ENCODE measurements around the gene GJA9. TPM values are rescaled to one million over a fixed set of nuclear protein-coding genes. Genes with fewer than 3 reads are reported as not detected.

GJA9 gene
- not detected in 5 replicates for total RNA-seq (2022; extraction: Qiagen RNA extraction; ENCODE audit: low read depth)

GRCh38 chr1:38881487-38881886, at the start of gene GJA9:
Gene GJA9 (minus strand): TSS chr1:38881587. CDS start chr1:38876098, 5,489 bp downstream.

GRCh38 chr1:38873027-38873969, 8.1 kb downstream of the GJA9 start, which contains the start of gene MYCBP:
Gene MYCBP (minus strand): TSS chr1:38873348. CDS start chr1:38873305, 43 bp downstream.

GRCh38 chr1:38859561-38860453, 21.6 kb downstream of the GJA9 start, which contains the start of gene RRAGC:
Gene RRAGC (minus strand): TSS chr1:38859772. CDS start chr1:38859646, 126 bp downstream.

Other genes starting within 250 kb of the GJA9 start
- gene RRAGC, start 21.8 kb downstream of the GJA9 start, total RNA-seq (2022; extraction: Qiagen RNA extraction; ENCODE audit: low read depth): 22.1 to 35.0 TPM (median 27.4 TPM) in 5 replicates
- 10.8 to 31.1 TPM (median 17.9 TPM) in 5 replicates for gene MYCBP, start 8.2 kb downstream of the GJA9 start, total RNA-seq (2022; extraction: Qiagen RNA extraction; ENCODE audit: low read depth)
- gene RHBDL2, start 60.2 kb upstream of the GJA9 start, total RNA-seq (2022; extraction: Qiagen RNA extraction; ENCODE audit: low read depth): 1.0 to 2.5 TPM (median 2.1 TPM) in 5 replicates
- gene AKIRIN1, start 109.7 kb upstream of the GJA9 start, total RNA-seq (2022; extraction: Qiagen RNA extraction; ENCODE audit: low read depth): 34.9 to 52.6 TPM (median 43.4 TPM) in 5 replicates
- gene NDUFS5, start 144.8 kb upstream of the GJA9 start, total RNA-seq (2022; extraction: Qiagen RNA extraction; ENCODE audit: low read depth): 372 to 548 TPM (median 442 TPM) in 5 replicates

Measured in A549 treated with ZK216348 at 1 μM for 4 hours (cell line).